IgD-negative memory B cell (primary cell): ENCODE measurements around the gene EEF2. TPM values are rescaled to one million over a fixed set of nuclear protein-coding genes. Genes with fewer than 3 reads are reported as not detected.
"Not testable (repeated sequence)": the region's sequence is repeated elsewhere in the genome, so short reads cannot be mapped to it uniquely, and the experiment has no call there.

Experiments used
- H3K27ac Mint-ChIP-seq, 3 donors: one replicate each; pipeline ENCODE4 v1.8.0; 2020 to 2022; ENCODE audit warnings: mild to moderate bottlenecking in 3 of 3, mixed read lengths in 3 of 3, moderate library complexity in 1 of 3
- H3K27me3 Mint-ChIP-seq: one replicate; pipeline ENCODE4 v1.8.0; 2021; ENCODE audit warnings: mixed read lengths
- H3K36me3 Mint-ChIP-seq: one replicate; pipeline ENCODE4 v1.8.0; 2020; ENCODE audit warnings: mild to moderate bottlenecking, mixed read lengths
- H3K4me1 Mint-ChIP-seq, 3 donors: one replicate each; pipeline ENCODE4 v1.8.0; 2020 to 2022; ENCODE audit warnings: mixed read lengths in 3 of 3, mild to moderate bottlenecking in 1 of 3
- H3K4me3 Mint-ChIP-seq, 4 donors: one replicate each; pipeline ENCODE4 v1.8.0; 2020 to 2022; ENCODE audit warnings: mild to moderate bottlenecking in 4 of 4, mixed read lengths in 4 of 4, moderate library complexity in 3 of 4
- H3K9me3 Mint-ChIP-seq, 3 donors: one replicate each; pipeline ENCODE4 v1.8.0; 2020 to 2021; ENCODE audit warnings: mixed read lengths in 3 of 3, mild to moderate bottlenecking in 1 of 3
- polyA plus RNA-seq: library from polyadenylated mRNA; unstranded; fragments of 300-500 nt; fragmentation: Illumina TruSeq; gene quantifications from one replicate; pipeline ENCODE4 v1.2.3, GENCODE V29; 2021

The EEF2 gene
- polyA plus RNA-seq, 1 donor from 2014 or later, result 1,056 TPM

GRCh38 chr19:3970808-3971598, 14.3 kb downstream of the EEF2 start, which contains the start of gene DAPK3:
Gene DAPK3, minus strand, starts transcription at chr19:3971099. Its CDS starts 1,364 bp downstream, at chr19:3969735.
- Mint-ChIP-seq H3K27ac (peak within 1 kb of the TSS; percentile 86 to 95 (median 87)), H3K36me3 (peaks cover 1% of the 10 kb centered on the region), H3K9me3 (no peaks in the 10 kb centered on the region), H3K27me3 (no peaks in the 10 kb centered on the region), H3K4me1 (peaks cover 9 to 17% (median 15%) of the 10 kb centered on the region in 3 donors), H3K4me3 (peak within 1 kb of the TSS; percentile 82 to 98 (median 96))

GRCh38 chr19:3970313-3970807, 14.9 kb downstream of the EEF2 start:
- no peaks in the 10 kb centered on the region for H3K9me3 Mint-ChIP-seq
- no peaks in the 10 kb centered on the region for H3K27me3 Mint-ChIP-seq
- H3K4me3 Mint-ChIP-seq, result peak overlapping the region; percentile 82 to 98 (median 96)
- H3K36me3 Mint-ChIP-seq, result no peaks in the 10 kb centered on the region
- H3K27ac Mint-ChIP-seq, result peak overlapping the region in 2 of 3 donors; percentile 24 to 95
- H3K4me1 Mint-ChIP-seq, result peaks cover 9 to 17% (median 15%) of the 10 kb centered on the region in 3 donors

GRCh38 chr19:3969435-3970312, 15.6 kb downstream of the EEF2 start:
- peak overlapping the region in 2 of 3 donors; percentile 24 to 95 for H3K27ac Mint-ChIP-seq
- H3K4me1 Mint-ChIP-seq, result peaks cover 9 to 17% (median 15%) of the 10 kb centered on the region in 3 donors
- H3K27me3 Mint-ChIP-seq, result no peaks in the 10 kb centered on the region
- H3K9me3 Mint-ChIP-seq, result no peaks in the 10 kb centered on the region
- H3K36me3 Mint-ChIP-seq, result no peaks in the 10 kb centered on the region
- peak overlapping the region; percentile 82 to 98 (median 96) for H3K4me3 Mint-ChIP-seq

- Mint-ChIP-seq H3K4me3 (peak overlapping the region in 3 of 4 donors; percentile 20 to 68 (median 38)), H3K36me3 (no peaks in the 10 kb centered on the region), H3K27ac (peak overlapping the region in 2 of 3 donors; percentile 21 to 95), H3K27me3 (no peaks in the 10 kb centered on the region), H3K4me1 (peaks cover 9 to 17% (median 15%) of the 10 kb centered on the region in 3 donors), H3K9me3 (no peaks in the 10 kb centered on the region)
Observed at GRCh38 chr19:3968556-3969434, 16.5 kb downstream of the EEF2 start.

- not testable (repeated sequence) for H3K27me3 Mint-ChIP-seq, H3K9me3 Mint-ChIP-seq, H3K36me3 Mint-ChIP-seq
- Mint-ChIP-seq H3K4me1 (peaks cover 9 to 17% (median 15%) of the 10 kb centered on the region in 3 donors), H3K4me3 (peak overlapping the region in 1 of 4 donors; percentile 68), H3K27ac (peak overlapping the region in 1 of 3 donors; percentile 76)
Observed at GRCh38 chr19:3967983-3968382, 17.3 kb downstream of the EEF2 start.

- H3K27me3 Mint-ChIP-seq, result no peaks in the 10 kb centered on the region
- H3K27ac Mint-ChIP-seq, result no peak overlapping the region
- no peaks in the 10 kb centered on the region for H3K9me3 Mint-ChIP-seq
- H3K36me3 Mint-ChIP-seq, result peaks cover 2% of the 10 kb centered on the region
- peaks cover 6 to 15% (median 13%) of the 10 kb centered on the region in 3 donors for H3K4me1 Mint-ChIP-seq
- H3K4me3 Mint-ChIP-seq, result peak overlapping the region in 1 of 4 donors; percentile 37
Observed at GRCh38 chr19:3966051-3967017, 18.9 kb downstream of the EEF2 start.

GRCh38 chr19:3964256-3965194, 20.7 kb downstream of the EEF2 start:
- Mint-ChIP-seq H3K36me3 (peaks cover 2% of the 10 kb centered on the region), H3K4me1 (peaks cover 2 to 5% (median 2%) of the 10 kb centered on the region in 3 donors), H3K4me3 (no peak overlapping the region), H3K9me3 (no peaks in the 10 kb centered on the region), H3K27ac (no peak overlapping the region), H3K27me3 (no peaks in the 10 kb centered on the region)

- Mint-ChIP-seq H3K4me1 (peaks cover 0 to 2% (median 0%) of the 10 kb centered on the region in 3 donors), H3K4me3 (no peak overlapping the region), H3K27me3 (no peaks in the 10 kb centered on the region), H3K27ac (peak overlapping the region in 1 of 3 donors; percentile 73), H3K9me3 (no peaks in the 10 kb centered on the region), H3K36me3 (peaks cover 2% of the 10 kb centered on the region)
Observed at GRCh38 chr19:3963458-3964255, 21.6 kb downstream of the EEF2 start.

- H3K4me3 Mint-ChIP-seq, result no peak overlapping the region
- H3K27me3 Mint-ChIP-seq, result no peaks in the 10 kb centered on the region
- H3K4me1 Mint-ChIP-seq, result no peaks in the 10 kb centered on the region
- H3K9me3 Mint-ChIP-seq, result no peaks in the 10 kb centered on the region
- H3K36me3 Mint-ChIP-seq, result peaks cover 2% of the 10 kb centered on the region
- no peak overlapping the region for H3K27ac Mint-ChIP-seq
Observed at GRCh38 chr19:3961007-3961406, 24.3 kb downstream of the EEF2 start.

GRCh38 chr19:3959766-3960131, 25.5 kb downstream of the EEF2 start:
- Mint-ChIP-seq H3K9me3 (no peaks in the 10 kb centered on the region), H3K4me1 (no peaks in the 10 kb centered on the region), H3K36me3 (peaks cover 2% of the 10 kb centered on the region)

GRCh38 chr19:3958836-3959765, 26.2 kb downstream of the EEF2 start:
- Mint-ChIP-seq H3K36me3 (peaks cover 2% of the 10 kb centered on the region), H3K27ac (no peak overlapping the region), H3K4me1 (no peaks in the 10 kb centered on the region), H3K9me3 (no peaks in the 10 kb centered on the region), H3K4me3 (no peak overlapping the region), H3K27me3 (no peaks in the 10 kb centered on the region)

More at GRCh38 chr19:3959766-3960131, 25.5 kb downstream of the EEF2 start:
- H3K27me3 Mint-ChIP-seq, result no peaks in the 10 kb centered on the region
- no peak overlapping the region for H3K4me3 Mint-ChIP-seq
- no peak overlapping the region for H3K27ac Mint-ChIP-seq
